Activated CD4-positive, alpha-beta memory T cell treated with anti-CD3 and anti-CD28 coated beads for 36 hours (primary cell): ENCODE results near the gene CRYZL1. TPM values are rescaled to one million over a fixed set of nuclear protein-coding genes. Genes with fewer than 3 reads are reported as not detected.

Experiments used
- CTCF ChIA-PET: fragments of 350-600 bp; sonication (Branson Sonifier 250); formaldehyde crosslinking; loops from one replicate; lab custom pipeline; 2021; ENCODE audit warnings: antibody characterized with exemption, inconsistent platforms; lab: Charles Lee
- POLR2A ChIA-PET: fragments of 350-600 bp; sonication (Branson Sonifier 250); formaldehyde crosslinking; loops from one replicate; lab custom pipeline; 2021; ENCODE audit warnings: antibody characterized with exemption; lab: Charles Lee
- DNase-seq: peaks from one replicate; pipeline ENCODE4 v3.0.0-alpha.2; 2020
- H3K27ac Mint-ChIP-seq: one replicate; pipeline ENCODE4 v1.8.0; 2021; ENCODE audit warnings: mixed read lengths
- H3K27me3 Mint-ChIP-seq: one replicate; pipeline ENCODE4 v1.8.0; 2021; ENCODE audit warnings: mixed read lengths
- H3K36me3 Mint-ChIP-seq: one replicate; pipeline ENCODE4 v1.8.0; 2021; ENCODE audit warnings: mixed read lengths
- H3K4me1 Mint-ChIP-seq: one replicate; pipeline ENCODE4 v1.8.0; 2021; ENCODE audit warnings: low read depth, mixed read lengths
- H3K4me3 Mint-ChIP-seq: one replicate; pipeline ENCODE4 v1.8.0; 2021; ENCODE audit warnings: mild to moderate bottlenecking, mixed read lengths
- H3K9me3 Mint-ChIP-seq: one replicate; pipeline ENCODE4 v1.8.0; 2021; ENCODE audit warnings: mixed read lengths
- intact Hi-C: fragments of 100-400 bp; cut with micrococcal nuclease; formaldehyde crosslinking; loops from one replicate; pipeline ENCODE4 v1.15.1; 2023
- total RNA-seq, 2 experiments: library from RNA; stranded (reverse); gene quantifications; one replicate each; pipeline ENCODE4 v1.2.3, GENCODE V29; 2021

CRYZL1 gene
- total RNA-seq, 2 experiments from 2014 or later: 32.8 to 34.9 TPM

- no peaks in the 10 kb centered on the region for H3K9me3 Mint-ChIP-seq
- DNase-seq: no peak
- intact Hi-C loops: no loop called here
- H3K27ac Mint-ChIP-seq: no peak overlapping the region
- ChIA-PET CTCF (no interaction called here), POLR2A (no interaction called here)
- H3K36me3 Mint-ChIP-seq: no peaks in the 10 kb centered on the region
- no peak overlapping the region for H3K4me3 Mint-ChIP-seq
- H3K4me1 Mint-ChIP-seq: no peaks in the 10 kb centered on the region
- H3K27me3 Mint-ChIP-seq: no peaks in the 10 kb centered on the region
Observed at GRCh38 chr21:33674226-33674625, 32.7 kb upstream of the CRYZL1 start.

- intact Hi-C loops: no loop called here
- Mint-ChIP-seq H3K36me3 (no peaks in the 10 kb centered on the region), H3K4me1 (no peaks in the 10 kb centered on the region), H3K4me3 (no peak overlapping the region), H3K27ac (no peak overlapping the region), H3K27me3 (no peaks in the 10 kb centered on the region), H3K9me3 (no peaks in the 10 kb centered on the region)
- no peak for DNase-seq
- CTCF ChIA-PET: no interaction called here
- POLR2A ChIA-PET: no interaction called here
Observed at GRCh38 chr21:33673473-33673872, 31.9 kb upstream of the CRYZL1 start.

GRCh38 chr21:33670076-33670978, 28.8 kb upstream of the CRYZL1 start:
- H3K4me3 Mint-ChIP-seq: no peak overlapping the region
- H3K36me3 Mint-ChIP-seq: no peaks in the 10 kb centered on the region
- POLR2A ChIA-PET: interaction anchor here (0.6 kb wide), 1 partner anchor 642 kb away, joined by 3 read pairs; no protein-coding TSS in a partner anchor
- no peaks in the 10 kb centered on the region for H3K9me3 Mint-ChIP-seq
- CTCF ChIA-PET: no interaction called here
- H3K27ac Mint-ChIP-seq: no peak overlapping the region
- peak; percentile 22 for DNase-seq
- no peaks in the 10 kb centered on the region for H3K4me1 Mint-ChIP-seq
- H3K27me3 Mint-ChIP-seq: peaks cover 2% of the 10 kb centered on the region
- intact Hi-C loops: no loop called here

GRCh38 chr21:33668620-33669019, 27.1 kb upstream of the CRYZL1 start:
- Mint-ChIP-seq H3K4me1 (no peaks in the 10 kb centered on the region), H3K36me3 (no peaks in the 10 kb centered on the region), H3K27me3 (peaks cover 2% of the 10 kb centered on the region), H3K4me3 (no peak overlapping the region), H3K9me3 (no peaks in the 10 kb centered on the region), H3K27ac (no peak overlapping the region)
- no peak for DNase-seq
- intact Hi-C loops: no loop called here
- CTCF ChIA-PET: no interaction called here
- POLR2A ChIA-PET: no interaction called here

GRCh38 chr21:33668180-33668579, 26.6 kb upstream of the CRYZL1 start:
- CTCF ChIA-PET: no interaction called here
- H3K4me1 Mint-ChIP-seq: no peaks in the 10 kb centered on the region
- H3K27me3 Mint-ChIP-seq: peaks cover 2% of the 10 kb centered on the region
- DNase-seq: no peak
- POLR2A ChIA-PET: no interaction called here
- no peaks in the 10 kb centered on the region for H3K36me3 Mint-ChIP-seq
- H3K27ac Mint-ChIP-seq: no peak overlapping the region
- no peaks in the 10 kb centered on the region for H3K9me3 Mint-ChIP-seq
- intact Hi-C loops: no loop called here
- H3K4me3 Mint-ChIP-seq: no peak overlapping the region

DNA sequence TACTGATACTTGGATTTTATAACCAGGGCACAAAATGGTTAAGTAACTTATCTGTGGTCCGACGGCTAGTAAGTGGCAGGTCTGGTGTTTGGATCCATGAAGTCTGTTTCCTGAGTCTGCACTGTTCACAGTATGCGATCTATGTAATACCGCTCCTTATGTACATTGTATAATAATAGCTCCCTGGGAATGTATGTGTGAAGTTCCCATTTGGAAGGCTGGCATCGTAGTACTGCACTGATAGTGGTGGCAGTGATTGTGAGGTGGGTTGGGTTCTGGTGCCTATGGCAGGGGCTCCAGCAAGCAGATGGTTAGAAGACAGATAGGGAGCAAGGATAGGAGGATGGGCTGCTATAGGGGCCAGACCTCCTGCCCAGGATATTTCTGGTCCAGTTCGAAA, 26.1 kb upstream of the CRYZL1 start:
- Mint-ChIP-seq H3K27ac (no peak overlapping the region), H3K9me3 (no peaks in the 10 kb centered on the region), H3K4me1 (no peaks in the 10 kb centered on the region), H3K27me3 (peaks cover 2% of the 10 kb centered on the region), H3K4me3 (no peak overlapping the region), H3K36me3 (no peaks in the 10 kb centered on the region)
- no peak for DNase-seq
- POLR2A ChIA-PET: no interaction called here
- intact Hi-C loops: no loop called here
- CTCF ChIA-PET: interaction anchor here (0.6 kb wide), 1 partner anchor 227 kb away, joined by 3 read pairs; no protein-coding TSS in a partner anchor

DNA sequence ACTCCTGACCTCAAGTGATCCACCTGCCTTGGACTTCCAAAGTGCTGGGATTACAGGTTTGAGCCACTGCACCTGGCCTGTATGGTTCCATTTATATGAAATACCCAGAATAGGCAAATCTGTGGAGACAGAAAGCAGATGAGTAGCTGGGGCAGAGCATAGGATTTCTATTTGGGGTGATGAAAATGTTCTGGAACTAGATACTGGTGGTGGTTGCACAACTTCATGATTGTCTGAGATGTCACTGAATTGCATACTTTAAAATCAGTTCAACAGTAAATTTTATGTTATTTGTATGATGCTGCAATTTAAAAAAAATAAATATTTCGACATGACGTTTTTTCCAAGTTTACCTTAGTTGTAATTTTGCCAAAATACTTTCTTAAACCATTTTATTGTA, 24.6 kb upstream of the CRYZL1 start:
- no peak for DNase-seq
- intact Hi-C loops: no loop called here
- CTCF ChIA-PET: no interaction called here
- Mint-ChIP-seq H3K27ac (no peak overlapping the region), H3K9me3 (no peaks in the 10 kb centered on the region), H3K27me3 (peaks cover 2% of the 10 kb centered on the region), H3K4me1 (no peaks in the 10 kb centered on the region), H3K36me3 (peaks cover under 1% of the 10 kb centered on the region), H3K4me3 (no peak overlapping the region)
- POLR2A ChIA-PET: no interaction called here

- Mint-ChIP-seq H3K9me3 (no peaks in the 10 kb centered on the region), H3K4me1 (no peaks in the 10 kb centered on the region), H3K27ac (no peak overlapping the region), H3K27me3 (peaks cover 3% of the 10 kb centered on the region), H3K4me3 (no peak overlapping the region), H3K36me3 (peaks cover 1% of the 10 kb centered on the region)
- ChIA-PET CTCF (no interaction called here), POLR2A (no interaction called here)
- no peak for DNase-seq
- intact Hi-C loops: no loop called here
Observed at GRCh38 chr21:33664135-33664534, 22.6 kb upstream of the CRYZL1 start.

- no peaks in the 10 kb centered on the region for H3K9me3 Mint-ChIP-seq
- no peak overlapping the region for H3K27ac Mint-ChIP-seq
- H3K4me3 Mint-ChIP-seq: no peak overlapping the region
- no peak for DNase-seq
- intact Hi-C loops: no loop called here
- CTCF ChIA-PET: no interaction called here
- peaks cover 3% of the 10 kb centered on the region for H3K27me3 Mint-ChIP-seq
- H3K4me1 Mint-ChIP-seq: no peaks in the 10 kb centered on the region
- POLR2A ChIA-PET: no interaction called here
- H3K36me3 Mint-ChIP-seq: peaks cover 1% of the 10 kb centered on the region
Observed at GRCh38 chr21:33663241-33663640, 21.7 kb upstream of the CRYZL1 start.

DNA sequence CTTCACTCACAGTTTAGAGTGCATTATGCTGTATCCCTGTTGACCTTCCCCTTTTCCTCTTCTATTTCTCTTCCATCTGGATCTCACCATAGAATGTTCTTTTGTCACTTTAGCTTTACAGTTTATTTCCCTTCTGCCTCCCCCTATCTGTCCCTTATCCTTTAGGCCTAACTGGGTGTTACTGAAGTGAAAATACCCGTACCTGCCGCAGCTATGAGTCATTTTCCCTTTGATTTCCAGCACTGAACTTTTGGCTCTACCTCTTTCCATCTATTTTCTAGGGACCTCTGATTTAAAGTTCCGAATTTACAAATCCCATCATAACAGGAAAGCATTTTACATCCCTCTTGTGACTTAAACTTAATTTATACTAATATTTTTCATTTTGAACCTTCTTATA, 20.5 kb upstream of the CRYZL1 start:
- Mint-ChIP-seq H3K4me1 (no peaks in the 10 kb centered on the region), H3K36me3 (peaks cover 1% of the 10 kb centered on the region), H3K9me3 (no peaks in the 10 kb centered on the region), H3K27ac (no peak overlapping the region), H3K27me3 (peaks cover 1% of the 10 kb centered on the region), H3K4me3 (no peak overlapping the region)
- ChIA-PET CTCF (no interaction called here), POLR2A (no interaction called here)
- no peak for DNase-seq
- intact Hi-C loops: no loop called here

- intact Hi-C loops: no loop called here
- no peaks in the 10 kb centered on the region for H3K9me3 Mint-ChIP-seq
- ChIA-PET CTCF (no interaction called here), POLR2A (no interaction called here)
- no peak overlapping the region for H3K4me3 Mint-ChIP-seq
- no peaks in the 10 kb centered on the region for H3K4me1 Mint-ChIP-seq
- no peak for DNase-seq
- H3K27ac Mint-ChIP-seq: no peak overlapping the region
- peaks cover 1% of the 10 kb centered on the region for H3K36me3 Mint-ChIP-seq
- H3K27me3 Mint-ChIP-seq: peaks cover 1% of the 10 kb centered on the region
Observed at GRCh38 chr21:33661146-33661545, 19.6 kb upstream of the CRYZL1 start.

- Mint-ChIP-seq H3K27ac (no peak overlapping the region), H3K4me1 (no peaks in the 10 kb centered on the region), H3K9me3 (no peaks in the 10 kb centered on the region), H3K27me3 (peaks cover 1% of the 10 kb centered on the region), H3K36me3 (peaks cover 1% of the 10 kb centered on the region), H3K4me3 (no peak overlapping the region)
- CTCF ChIA-PET: no interaction called here
- no peak for DNase-seq
- intact Hi-C loops: no loop called here
- POLR2A ChIA-PET: no interaction called here
Observed at GRCh38 chr21:33660406-33660805, 18.9 kb upstream of the CRYZL1 start.

- intact Hi-C loops: no loop called here
- CTCF ChIA-PET: interaction anchor here (0.6 kb wide), 1 partner anchor 584 kb away, joined by 3 read pairs; no protein-coding TSS in a partner anchor
- H3K9me3 Mint-ChIP-seq: no peaks in the 10 kb centered on the region
- DNase-seq: no peak
- H3K27me3 Mint-ChIP-seq: peaks cover 3% of the 10 kb centered on the region
- H3K27ac Mint-ChIP-seq: no peak overlapping the region
- H3K36me3 Mint-ChIP-seq: peaks cover 1% of the 10 kb centered on the region
- no peak overlapping the region for H3K4me3 Mint-ChIP-seq
- POLR2A ChIA-PET: no interaction called here
- no peaks in the 10 kb centered on the region for H3K4me1 Mint-ChIP-seq
Observed at GRCh38 chr21:33659568-33659949, 18.0 kb upstream of the CRYZL1 start.
